WTC11 (cell line): Measurements from ENCODE around the gene ODAD3. TPM values are rescaled to one million over a fixed set of nuclear protein-coding genes. Genes with fewer than 3 reads are reported as not detected.

ENCODE experiments used
- ATF1 ChIP-seq: sonication (generic); formaldehyde crosslinking; IDR thresholded peaks from 2 replicates; pipeline ENCODE4 v1.8.1; 2023; ENCODE audit warnings: mild to moderate bottlenecking, moderate library complexity, missing genetic modification reagents
- CDX4 ChIP-seq: fragments of 250-450 bp; sonication (Bioruptor Pico); IDR thresholded peaks from 2 replicates; pipeline ENCODE4 v1.9.0; 2021; ENCODE audit warnings: moderate library complexity, mild to moderate bottlenecking, inconsistent platforms, borderline replicate concordance
- CREM ChIP-seq: sonication (generic); formaldehyde crosslinking; IDR thresholded peaks from 2 replicates; pipeline ENCODE4 v1.8.1; 2022; ENCODE audit warnings: mild to moderate bottlenecking, missing genetic modification reagents, moderate library complexity
- E2F4 ChIP-seq: sonication (generic); formaldehyde crosslinking; IDR thresholded peaks from 2 replicates; pipeline ENCODE4 v1.8.1; 2022; ENCODE audit warnings: low read depth, mild to moderate bottlenecking, moderate library complexity, missing genetic modification reagents, borderline replicate concordance
- EMX1 ChIP-seq: fragments of 250-450 bp; sonication (Bioruptor Pico); IDR thresholded peaks from 2 replicates; pipeline ENCODE4 v1.8.0; 2021; ENCODE audit warnings: mild to moderate bottlenecking
- ETV6 ChIP-seq: sonication (generic); formaldehyde crosslinking; IDR thresholded peaks from 2 replicates; pipeline ENCODE4 v1.8.1; 2022; ENCODE audit warnings: mild to moderate bottlenecking, missing genetic modification reagents
- FOXJ3 ChIP-seq: sonication (generic); formaldehyde crosslinking; IDR thresholded peaks from 2 replicates; pipeline ENCODE4 v1.9.0; 2021; ENCODE audit warnings: missing genetic modification reagents, mild to moderate bottlenecking, borderline replicate concordance
- KAT7 ChIP-seq: sonication (generic); formaldehyde crosslinking; IDR thresholded peaks from 2 replicates; pipeline ENCODE4 v1.8.1; 2023; ENCODE audit warnings: missing genetic modification reagents, mild to moderate bottlenecking, borderline replicate concordance
- MXD4 ChIP-seq: fragments of 250-450 bp; sonication (Bioruptor Pico); IDR thresholded peaks from 2 replicates; pipeline ENCODE4 v1.8.0; 2021; ENCODE audit warnings: mild to moderate bottlenecking, moderate library complexity, borderline replicate concordance
- NFE2L1 ChIP-seq: sonication (generic); formaldehyde crosslinking; IDR thresholded peaks from 2 replicates; pipeline ENCODE4 v1.8.1; 2023; ENCODE audit warnings: missing genetic modification reagents
- RELA ChIP-seq: sonication (generic); formaldehyde crosslinking; IDR thresholded peaks from 2 replicates; pipeline ENCODE4 v1.8.1; 2022; ENCODE audit warnings: missing genetic modification reagents, mild to moderate bottlenecking, borderline replicate concordance
- SP1 ChIP-seq: sonication (generic); formaldehyde crosslinking; conservative IDR thresholded peaks from 2 replicates; pipeline ENCODE4 v1.8.1; 2022; ENCODE audit warnings: missing genetic modification reagents
- TEAD1 ChIP-seq: sonication (generic); formaldehyde crosslinking; IDR thresholded peaks from 2 replicates; pipeline ENCODE4 v1.8.0; 2022; ENCODE audit warnings: mild to moderate bottlenecking, missing genetic modification reagents
- TEAD4 ChIP-seq: sonication (generic); formaldehyde crosslinking; IDR thresholded peaks from 2 replicates; pipeline ENCODE4 v1.8.0; 2022; ENCODE audit warnings: mild to moderate bottlenecking, missing genetic modification reagents
- TP53 ChIP-seq: sonication (generic); formaldehyde crosslinking; IDR thresholded peaks from 2 replicates; pipeline ENCODE4 v1.8.1; 2023; ENCODE audit warnings: mild to moderate bottlenecking, missing genetic modification reagents
- ZNF121 ChIP-seq: sonication (generic); formaldehyde crosslinking; IDR thresholded peaks from 2 replicates; pipeline ENCODE4 v1.8.0; 2023; ENCODE audit warnings: missing genetic modification reagents
- ZNF138 ChIP-seq: sonication (generic); formaldehyde crosslinking; conservative IDR thresholded peaks from 2 replicates; pipeline ENCODE4 v1.8.1; 2022; ENCODE audit warnings: mild to moderate bottlenecking, moderate library complexity, missing genetic modification reagents
- ZNF423 ChIP-seq: fragments of 250-450 bp; sonication (Bioruptor Pico); IDR thresholded peaks from 2 replicates; pipeline ENCODE4 v2.1.2; 2022; ENCODE audit warnings: mild to moderate bottlenecking, moderate library complexity
- ZSCAN18 ChIP-seq: fragments of 250-450 bp; sonication (Bioruptor Pico); IDR thresholded peaks from 2 replicates; pipeline ENCODE4 v2.1.2; 2022; ENCODE audit warnings: mild to moderate bottlenecking, moderate library complexity
- total RNA-seq: library from RNA; stranded (reverse); gene quantifications from 3 replicates; pipeline ENCODE4 v1.2.3, GENCODE V29; 2021
- TF ChIP-seq, protein P1 (sequence below): sonication (generic); formaldehyde crosslinking; conservative IDR thresholded peaks from 2 replicates; pipeline ENCODE4 v1.8.1; 2022; ENCODE audit warnings: mild to moderate bottlenecking, missing genetic modification reagents
- TF ChIP-seq, protein P2 (sequence below): sonication (generic); formaldehyde crosslinking; IDR thresholded peaks from 2 replicates; pipeline ENCODE4 v1.8.0; 2022; ENCODE audit warnings: missing genetic modification reagents
- TF ChIP-seq, protein P3 (sequence below): sonication (generic); formaldehyde crosslinking; IDR thresholded peaks from 2 replicates; pipeline ENCODE4 v1.8.1; 2022; ENCODE audit warnings: mild to moderate bottlenecking, missing genetic modification reagents, moderate library complexity, borderline replicate concordance
- TF ChIP-seq, protein P4 (sequence below): sonication (generic); formaldehyde crosslinking; IDR thresholded peaks from 2 replicates; pipeline ENCODE4 v1.8.0; 2023; ENCODE audit warnings: missing genetic modification reagents, mild to moderate bottlenecking, borderline replicate concordance
- TF ChIP-seq, protein P5 (sequence below): sonication (generic); formaldehyde crosslinking; IDR thresholded peaks from 2 replicates; pipeline ENCODE4 v1.8.1; 2023; ENCODE audit warnings: mild to moderate bottlenecking, moderate library complexity, missing genetic modification reagents

The ODAD3 gene
- total RNA-seq, 1 experiment from 2014 or later = 4.1 TPM

- TF ChIP-seq KAT7 (peak; percentile 61; the same call in 1 of the 2 replicates), TEAD4 (0 out of 2 replicates have a peak, but pooled peaks have one; percentile 14), ZNF423 (no peak), MXD4 (no peak), TEAD1 (peak; percentile 83), ATF1 (CRISPR knock-in tag) (0 out of 2 replicates have a peak, but pooled peaks have one; percentile 70), CDX4 (CRISPR knock-in tag) (no peak), NFE2L1 (CRISPR knock-in tag) (peak; percentile 96), ZSCAN18 (no peak), SP1 (CRISPR knock-in tag) (peak; percentile 83), E2F4 (CRISPR knock-in tag) (peak; percentile 56; the same call in 1 of the 2 replicates), ETV6 (CRISPR knock-in tag) (peak; percentile 97), RELA (CRISPR knock-in tag) (peak; percentile 94), TP53 (CRISPR knock-in tag) (peak; percentile 95), ZNF121 (CRISPR knock-in tag) (peak; percentile 59), ZNF138 (CRISPR knock-in tag) (peak; percentile 90), EMX1 (CRISPR knock-in tag) (peak; percentile 76; the same call in 1 of the 2 replicates), CREM (CRISPR knock-in tag) (peak; percentile 60; the same call in 1 of the 2 replicates), FOXJ3 (CRISPR knock-in tag) (no peak)
- TF ChIP-seq, protein P1, sequence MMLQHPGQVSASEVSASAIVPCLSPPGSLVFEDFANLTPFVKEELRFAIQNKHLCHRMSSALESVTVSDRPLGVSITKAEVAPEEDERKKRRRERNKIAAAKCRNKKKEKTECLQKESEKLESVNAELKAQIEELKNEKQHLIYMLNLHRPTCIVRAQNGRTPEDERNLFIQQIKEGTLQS (CRISPR knock-in tag) = no peak
- TF ChIP-seq, protein P2, sequence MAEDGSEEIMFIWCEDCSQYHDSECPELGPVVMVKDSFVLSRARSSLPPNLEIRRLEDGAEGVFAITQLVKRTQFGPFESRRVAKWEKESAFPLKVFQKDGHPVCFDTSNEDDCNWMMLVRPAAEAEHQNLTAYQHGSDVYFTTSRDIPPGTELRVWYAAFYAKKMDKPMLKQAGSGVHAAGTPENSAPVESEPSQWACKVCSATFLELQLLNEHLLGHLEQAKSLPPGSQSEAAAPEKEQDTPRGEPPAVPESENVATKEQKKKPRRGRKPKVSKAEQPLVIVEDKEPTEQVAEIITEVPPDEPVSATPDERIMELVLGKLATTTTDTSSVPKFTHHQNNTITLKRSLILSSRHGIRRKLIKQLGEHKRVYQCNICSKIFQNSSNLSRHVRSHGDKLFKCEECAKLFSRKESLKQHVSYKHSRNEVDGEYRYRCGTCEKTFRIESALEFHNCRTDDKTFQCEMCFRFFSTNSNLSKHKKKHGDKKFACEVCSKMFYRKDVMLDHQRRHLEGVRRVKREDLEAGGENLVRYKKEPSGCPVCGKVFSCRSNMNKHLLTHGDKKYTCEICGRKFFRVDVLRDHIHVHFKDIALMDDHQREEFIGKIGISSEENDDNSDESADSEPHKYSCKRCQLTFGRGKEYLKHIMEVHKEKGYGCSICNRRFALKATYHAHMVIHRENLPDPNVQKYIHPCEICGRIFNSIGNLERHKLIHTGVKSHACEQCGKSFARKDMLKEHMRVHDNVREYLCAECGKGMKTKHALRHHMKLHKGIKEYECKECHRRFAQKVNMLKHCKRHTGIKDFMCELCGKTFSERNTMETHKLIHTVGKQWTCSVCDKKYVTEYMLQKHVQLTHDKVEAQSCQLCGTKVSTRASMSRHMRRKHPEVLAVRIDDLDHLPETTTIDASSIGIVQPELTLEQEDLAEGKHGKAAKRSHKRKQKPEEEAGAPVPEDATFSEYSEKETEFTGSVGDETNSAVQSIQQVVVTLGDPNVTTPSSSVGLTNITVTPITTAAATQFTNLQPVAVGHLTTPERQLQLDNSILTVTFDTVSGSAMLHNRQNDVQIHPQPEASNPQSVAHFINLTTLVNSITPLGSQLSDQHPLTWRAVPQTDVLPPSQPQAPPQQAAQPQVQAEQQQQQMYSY (CRISPR knock-in tag) = peak; percentile 59
- TF ChIP-seq, protein P3, sequence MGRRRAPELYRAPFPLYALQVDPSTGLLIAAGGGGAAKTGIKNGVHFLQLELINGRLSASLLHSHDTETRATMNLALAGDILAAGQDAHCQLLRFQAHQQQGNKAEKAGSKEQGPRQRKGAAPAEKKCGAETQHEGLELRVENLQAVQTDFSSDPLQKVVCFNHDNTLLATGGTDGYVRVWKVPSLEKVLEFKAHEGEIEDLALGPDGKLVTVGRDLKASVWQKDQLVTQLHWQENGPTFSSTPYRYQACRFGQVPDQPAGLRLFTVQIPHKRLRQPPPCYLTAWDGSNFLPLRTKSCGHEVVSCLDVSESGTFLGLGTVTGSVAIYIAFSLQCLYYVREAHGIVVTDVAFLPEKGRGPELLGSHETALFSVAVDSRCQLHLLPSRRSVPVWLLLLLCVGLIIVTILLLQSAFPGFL (CRISPR knock-in tag) = 0 out of 2 replicates have a peak, but pooled peaks have one; percentile 73
- TF ChIP-seq, protein P4, sequence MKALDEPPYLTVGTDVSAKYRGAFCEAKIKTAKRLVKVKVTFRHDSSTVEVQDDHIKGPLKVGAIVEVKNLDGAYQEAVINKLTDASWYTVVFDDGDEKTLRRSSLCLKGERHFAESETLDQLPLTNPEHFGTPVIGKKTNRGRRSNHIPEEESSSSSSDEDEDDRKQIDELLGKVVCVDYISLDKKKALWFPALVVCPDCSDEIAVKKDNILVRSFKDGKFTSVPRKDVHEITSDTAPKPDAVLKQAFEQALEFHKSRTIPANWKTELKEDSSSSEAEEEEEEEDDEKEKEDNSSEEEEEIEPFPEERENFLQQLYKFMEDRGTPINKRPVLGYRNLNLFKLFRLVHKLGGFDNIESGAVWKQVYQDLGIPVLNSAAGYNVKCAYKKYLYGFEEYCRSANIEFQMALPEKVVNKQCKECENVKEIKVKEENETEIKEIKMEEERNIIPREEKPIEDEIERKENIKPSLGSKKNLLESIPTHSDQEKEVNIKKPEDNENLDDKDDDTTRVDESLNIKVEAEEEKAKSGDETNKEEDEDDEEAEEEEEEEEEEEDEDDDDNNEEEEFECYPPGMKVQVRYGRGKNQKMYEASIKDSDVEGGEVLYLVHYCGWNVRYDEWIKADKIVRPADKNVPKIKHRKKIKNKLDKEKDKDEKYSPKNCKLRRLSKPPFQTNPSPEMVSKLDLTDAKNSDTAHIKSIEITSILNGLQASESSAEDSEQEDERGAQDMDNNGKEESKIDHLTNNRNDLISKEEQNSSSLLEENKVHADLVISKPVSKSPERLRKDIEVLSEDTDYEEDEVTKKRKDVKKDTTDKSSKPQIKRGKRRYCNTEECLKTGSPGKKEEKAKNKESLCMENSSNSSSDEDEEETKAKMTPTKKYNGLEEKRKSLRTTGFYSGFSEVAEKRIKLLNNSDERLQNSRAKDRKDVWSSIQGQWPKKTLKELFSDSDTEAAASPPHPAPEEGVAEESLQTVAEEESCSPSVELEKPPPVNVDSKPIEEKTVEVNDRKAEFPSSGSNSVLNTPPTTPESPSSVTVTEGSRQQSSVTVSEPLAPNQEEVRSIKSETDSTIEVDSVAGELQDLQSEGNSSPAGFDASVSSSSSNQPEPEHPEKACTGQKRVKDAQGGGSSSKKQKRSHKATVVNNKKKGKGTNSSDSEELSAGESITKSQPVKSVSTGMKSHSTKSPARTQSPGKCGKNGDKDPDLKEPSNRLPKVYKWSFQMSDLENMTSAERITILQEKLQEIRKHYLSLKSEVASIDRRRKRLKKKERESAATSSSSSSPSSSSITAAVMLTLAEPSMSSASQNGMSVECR = no peak
- TF ChIP-seq, protein P5, sequence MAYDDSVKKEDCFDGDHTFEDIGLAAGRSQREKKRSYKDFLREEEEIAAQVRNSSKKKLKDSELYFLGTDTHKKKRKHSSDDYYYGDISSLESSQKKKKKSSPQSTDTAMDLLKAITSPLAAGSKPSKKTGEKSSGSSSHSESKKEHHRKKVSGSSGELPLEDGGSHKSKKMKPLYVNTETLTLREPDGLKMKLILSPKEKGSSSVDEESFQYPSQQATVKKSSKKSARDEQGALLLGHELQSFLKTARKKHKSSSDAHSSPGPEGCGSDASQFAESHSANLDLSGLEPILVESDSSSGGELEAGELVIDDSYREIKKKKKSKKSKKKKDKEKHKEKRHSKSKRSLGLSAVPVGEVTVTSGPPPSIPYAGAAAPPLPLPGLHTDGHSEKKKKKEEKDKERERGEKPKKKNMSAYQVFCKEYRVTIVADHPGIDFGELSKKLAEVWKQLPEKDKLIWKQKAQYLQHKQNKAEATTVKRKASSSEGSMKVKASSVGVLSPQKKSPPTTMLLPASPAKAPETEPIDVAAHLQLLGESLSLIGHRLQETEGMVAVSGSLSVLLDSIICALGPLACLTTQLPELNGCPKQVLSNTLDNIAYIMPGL (CRISPR knock-in tag) = peak; percentile 63
Observed at GRCh38 chr19:11482384-11483050, 47.6 kb upstream of the ODAD3 start (continued).
